HL-60/S4 (cell line): ENCODE data around the gene SLC2A1.

ENCODE experiments used
- in situ Hi-C: fragments of 300-500 bp; cut with MboI; formaldehyde crosslinking; loops from 2 replicates; pipeline ENCODE4 v1.14.3; 2022; ENCODE audit warnings: low sequenced_read_pairs

Gene SLC2A1

GRCh38 chr1:42979896-42980800, 21.5 kb upstream of the SLC2A1 start:
- in situ Hi-C loops = no loop called here

GRCh38 chr1:42979036-42979430, 20.4 kb upstream of the SLC2A1 start:
- in situ Hi-C loops = no loop called here

DNA sequence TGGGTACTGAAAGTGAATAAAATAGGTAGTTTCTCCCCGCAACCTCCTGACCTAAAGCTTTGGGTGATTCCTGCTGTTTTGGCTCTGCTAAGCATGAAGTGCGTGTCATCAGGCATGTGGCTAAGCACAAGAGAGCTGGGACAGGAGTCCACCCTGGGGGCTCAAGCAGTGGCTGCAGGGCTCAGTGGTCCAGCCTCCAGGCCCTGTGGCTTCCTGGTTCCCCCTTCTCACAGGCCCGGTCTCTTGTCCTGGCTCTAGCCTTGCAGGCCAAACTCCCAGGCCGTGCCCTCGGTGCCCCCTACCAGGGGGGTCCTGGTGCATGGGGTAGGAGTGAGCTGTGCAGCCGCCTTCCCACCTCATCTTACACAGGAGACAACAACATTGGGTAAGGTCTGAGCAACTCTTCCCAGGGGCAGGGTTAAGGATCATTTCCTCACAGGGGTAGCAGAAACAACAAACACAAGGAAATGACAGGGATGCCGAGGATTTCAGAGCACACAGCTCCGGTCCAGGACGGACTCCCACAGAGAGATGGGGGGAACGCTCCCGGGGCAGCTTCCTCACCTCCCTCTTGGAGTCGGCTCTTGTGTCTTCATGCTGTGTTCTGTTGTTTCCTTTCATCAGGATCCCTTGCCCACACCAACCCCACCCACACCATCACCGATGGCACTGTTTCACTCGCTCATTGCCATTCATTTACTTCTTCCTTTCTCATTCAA, 19.8 kb upstream of the SLC2A1 start:
- in situ Hi-C loops = no loop called here

GRCh38 chr1:42977653-42978052, 19.0 kb upstream of the SLC2A1 start:
- in situ Hi-C loops = no loop called here

DNA sequence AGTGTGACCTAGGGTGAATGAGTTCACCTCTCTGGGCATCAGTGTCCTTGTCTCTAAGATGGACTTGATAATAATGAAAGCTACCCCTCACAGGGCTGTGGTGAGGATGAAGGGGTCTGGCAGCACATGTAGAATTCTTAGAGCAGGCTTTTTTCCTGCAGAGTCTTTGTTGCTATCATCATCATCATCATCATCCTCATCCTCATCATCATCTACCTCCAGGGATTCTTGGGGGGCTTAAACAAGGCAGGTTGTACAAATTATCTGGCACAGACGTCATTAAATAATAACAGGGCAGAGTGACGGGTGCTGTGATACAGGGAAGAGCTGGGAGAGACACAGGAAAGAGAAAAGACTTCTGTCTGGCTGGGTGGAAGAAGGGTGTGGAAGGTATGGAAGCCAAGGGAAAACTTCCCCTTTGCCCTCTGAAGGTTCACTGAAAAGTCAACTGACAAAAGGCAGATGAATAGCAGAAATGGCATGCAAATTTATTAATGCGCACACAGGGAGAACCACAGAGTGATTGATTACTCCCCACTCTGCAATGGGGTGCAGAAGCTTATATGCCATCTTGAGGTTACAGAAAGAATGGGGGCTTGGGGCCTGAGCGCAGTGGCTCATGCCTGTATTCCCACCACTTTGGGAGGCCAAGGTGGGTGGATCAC, 17.0 kb upstream of the SLC2A1 start:
- in situ Hi-C loops = no loop called here

GRCh38 chr1:42974767-42975437, 16.2 kb upstream of the SLC2A1 start:
- in situ Hi-C loops = no loop called here

DNA sequence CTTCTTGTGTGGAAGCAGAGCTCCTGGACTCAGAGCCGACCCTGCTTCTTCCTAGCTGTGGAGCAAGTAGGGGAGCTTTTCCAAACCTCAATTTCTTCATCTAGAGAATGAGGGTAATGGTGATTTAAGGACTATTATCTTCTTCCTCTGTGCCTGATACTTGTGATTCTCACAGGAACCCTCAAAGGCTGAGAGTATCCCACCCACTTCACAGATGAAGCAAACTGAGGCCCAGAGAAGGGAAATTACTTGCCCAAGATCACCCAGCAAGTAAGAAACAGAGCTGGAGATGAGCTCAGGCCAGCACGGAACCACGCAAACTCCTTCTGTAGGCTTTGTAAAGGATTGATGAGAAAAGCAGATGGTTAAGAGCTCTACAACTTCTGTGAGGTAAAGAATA, 15.1 kb upstream of the SLC2A1 start:
- in situ Hi-C loops = no loop called here

GRCh38 chr1:42973286-42973685, 14.6 kb upstream of the SLC2A1 start:
- in situ Hi-C loops = no loop called here

GRCh38 chr1:42971841-42972291, 13.2 kb upstream of the SLC2A1 start:
- in situ Hi-C loops = no loop called here

DNA sequence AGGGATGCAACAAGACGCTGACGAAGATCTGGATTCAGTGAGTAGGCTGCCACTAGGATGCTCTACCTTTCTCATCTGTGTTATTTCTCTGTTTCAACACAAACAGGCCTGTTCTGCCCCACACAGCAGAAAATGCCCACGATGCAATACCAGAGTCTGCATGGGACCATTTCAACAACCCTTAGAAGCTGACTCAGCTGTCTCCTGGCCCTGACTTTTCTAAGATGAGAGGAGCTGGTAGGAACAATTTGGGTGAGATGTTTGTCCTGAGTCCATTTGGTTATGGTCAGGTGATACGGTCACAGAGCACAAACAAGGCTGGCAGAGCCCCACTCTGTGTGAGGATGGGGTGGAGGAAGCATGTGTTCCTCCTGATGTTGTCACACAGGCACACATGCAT, 11.5 kb upstream of the SLC2A1 start:
- in situ Hi-C loops = no loop called here

- in situ Hi-C loops = no loop called here
These were observed 10.0 kb upstream of the SLC2A1 start for GRCh38 chr1:42968654-42969053.

DNA sequence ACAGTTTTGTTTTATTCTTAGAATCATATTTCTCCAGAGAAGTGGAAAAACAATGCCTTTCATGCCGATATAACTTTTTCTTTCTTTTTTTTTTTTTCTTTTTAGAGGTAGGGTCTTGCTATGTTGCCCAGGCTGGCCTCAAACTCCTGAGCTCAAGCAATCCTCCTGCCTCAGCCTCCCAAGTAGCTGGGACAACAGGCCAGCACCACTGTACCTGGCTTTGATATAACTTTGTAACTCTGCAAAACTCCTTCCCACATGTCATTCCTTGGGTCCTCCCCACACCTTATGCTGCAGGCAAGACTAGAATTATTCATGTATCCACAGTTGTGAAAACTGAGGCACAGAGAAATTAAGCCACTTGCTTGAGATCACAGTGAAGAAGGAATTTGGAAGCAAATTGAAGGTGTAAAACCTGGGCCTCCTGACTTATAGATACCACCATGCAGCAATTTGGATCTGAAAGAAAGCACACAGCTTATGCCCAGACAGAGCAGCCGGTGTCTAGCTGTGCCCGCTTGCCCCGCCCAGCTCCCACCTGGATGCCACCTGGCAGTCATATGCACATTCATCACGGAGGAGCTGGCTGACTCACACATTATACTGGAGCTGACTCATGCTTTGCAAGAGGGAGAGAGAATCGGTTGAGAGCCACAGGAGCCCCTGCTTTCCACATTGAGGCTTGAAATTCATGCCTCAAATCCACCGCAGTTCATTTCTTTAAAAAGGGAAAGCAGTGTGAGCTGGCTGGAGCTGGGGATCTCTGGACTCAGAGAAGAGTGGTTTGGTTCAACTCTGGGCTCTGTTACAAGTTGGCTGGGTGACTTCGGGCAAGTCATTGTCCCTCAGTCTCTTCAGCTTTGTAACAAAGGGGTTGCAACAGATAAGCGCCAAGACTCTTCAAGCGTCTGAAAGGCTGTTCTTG, 8.3 kb upstream of the SLC2A1 start:
- in situ Hi-C loops = no loop called here

- in situ Hi-C loops = no loop called here
These were observed 6.7 kb upstream of the SLC2A1 start for GRCh38 chr1:42965378-42965777.

- in situ Hi-C loops = no loop called here
These were observed 5.6 kb upstream of the SLC2A1 start for GRCh38 chr1:42964044-42964812.

GRCh38 chr1:42963378-42964043, 4.8 kb upstream of the SLC2A1 start:
- in situ Hi-C loops = no loop called here

GRCh38 chr1:42962641-42963377, 4.1 kb upstream of the SLC2A1 start:
- in situ Hi-C loops = no loop called here

GRCh38 chr1:42961312-42962091, 2.8 kb upstream of the SLC2A1 start:
- in situ Hi-C loops = no loop called here
